IMR-90 (cell line): ENCODE data around the gene TFPI. TPM values are rescaled to one million over a fixed set of nuclear protein-coding genes. Genes with fewer than 3 reads are reported as not detected.

ENCODE experiments used
- ATAC-seq: fragments of 200-7000 bp; cut with Tn5 transposase; 2 replicates; pipeline ENCODE4 v1.9.1; 2020; ENCODE audit warnings: low read depth, mild to moderate bottlenecking, moderate library complexity
- BruUV-seq: library from RNA; stranded (reverse); fragments of 400-500 nt; replicated peaks from 2 replicates; lab custom pipeline; 2021; lab: Mats Ljungman, UMichigan
- CTCF ChIA-PET: fragments of 300-600 bp; formaldehyde crosslinking; extraction: SDS; loops from one replicate; lab custom pipeline; 2021; ENCODE audit warnings: antibody characterized with exemption; lab: Yijun Ruan, JAX
- POLR2A ChIA-PET: fragments of 300-600 bp; sonication (Branson Sonifier 250); formaldehyde crosslinking; loops from one replicate; lab custom pipeline; 2022; ENCODE audit warnings: antibody characterized with exemption; ENCODE audit not compliant: unreplicated experiment; lab: Charles Lee
- DNase-seq: peaks from one replicate; pipeline ENCODE4 v3.0.0; 2013
- H2AFZ ChIP-seq: replicated peaks from 2 replicates; pipeline ENCODE3; 2013; ENCODE audit warnings: low read length, mild to moderate bottlenecking; ENCODE audit not compliant: poor library complexity
- H2AK5ac ChIP-seq: 2 replicates; pipeline ENCODE4 v1.6.1; 2013; ENCODE audit warnings: low read depth, low read length, inconsistent platforms
- H2AK9ac ChIP-seq: replicated peaks from 2 replicates; pipeline ENCODE3; 2013; ENCODE audit warnings: mild to moderate bottlenecking, low read depth, low read length, moderate library complexity; ENCODE audit not compliant: poor library complexity
- H2BK120ac ChIP-seq: 2 replicates; pipeline ENCODE4 v1.6.1; 2013; ENCODE audit warnings: low read depth, low read length, inconsistent platforms
- H2BK15ac ChIP-seq: 3 replicates; pipeline ENCODE4 v1.6.1; 2013; ENCODE audit warnings: low read depth, low read length, inconsistent platforms
- H2BK20ac ChIP-seq: 2 replicates; pipeline ENCODE4 v1.6.1; 2013; ENCODE audit warnings: low read depth, mild to moderate bottlenecking, inconsistent platforms, low read length, moderate library complexity
- H2BK5ac ChIP-seq: 2 replicates; pipeline ENCODE4 v1.6.1; 2013; ENCODE audit warnings: mild to moderate bottlenecking, low read depth, low read length, inconsistent platforms; ENCODE audit not compliant: poor library complexity, severe bottlenecking
- H3K14ac ChIP-seq: replicated peaks from 2 replicates; pipeline ENCODE4 v1.6.1; 2013; ENCODE audit warnings: low read depth, low read length, inconsistent platforms
- H3K18ac ChIP-seq: 2 replicates; pipeline ENCODE4 v1.6.1; 2013; ENCODE audit warnings: low read depth, low read length, control low read depth
- H3K23ac ChIP-seq: 2 replicates; pipeline ENCODE4 v1.6.1; 2013; ENCODE audit warnings: low read depth, low read length, inconsistent platforms
- H3K27ac ChIP-seq: 2 replicates; pipeline ENCODE4 v1.5.1; 2013; ENCODE audit warnings: mild to moderate bottlenecking, control low read depth, low read length; ENCODE audit not compliant: insufficient read depth
- H3K27me3 ChIP-seq: 2 replicates; pipeline ENCODE4 v1.6.1; 2013; ENCODE audit warnings: low read length; ENCODE audit not compliant: control insufficient read depth, insufficient read depth
- H3K36me3 ChIP-seq: 2 replicates; pipeline ENCODE4 v1.6.1; 2013; ENCODE audit warnings: low read length, mixed read lengths; ENCODE audit not compliant: control insufficient read depth, insufficient read depth
- H3K4ac ChIP-seq: 2 replicates; pipeline ENCODE4 v1.6.1; 2013; ENCODE audit warnings: low read depth, low read length, inconsistent platforms
- H3K4me1 ChIP-seq: 2 replicates; pipeline ENCODE4 v1.6.1; 2013; ENCODE audit warnings: low read length, mixed read lengths; ENCODE audit not compliant: control insufficient read depth, insufficient read depth
- H3K4me2 ChIP-seq: 2 replicates; pipeline ENCODE4 v1.6.1; 2013; ENCODE audit warnings: low read depth, mild to moderate bottlenecking, control low read depth, low read length, moderate library complexity
- H3K4me3 ChIP-seq: 2 replicates; pipeline ENCODE4 v1.5.1; 2013; ENCODE audit warnings: low read depth, mild to moderate bottlenecking, control low read depth, low read length, moderate library complexity; ENCODE audit not compliant: insufficient read depth
- H3K56ac ChIP-seq: 2 replicates; pipeline ENCODE4 v1.6.1; 2013; ENCODE audit warnings: low read length, inconsistent platforms; ENCODE audit not compliant: insufficient read depth; ENCODE audit errors: extremely low read depth
- H3K79me1 ChIP-seq, 2 experiments: 2 replicates each; pipeline ENCODE4 v1.6.1; 2013; ENCODE audit warnings: low read length in 2 of 2, inconsistent platforms in 1 of 2, low read depth in 1 of 2
- H3K9ac ChIP-seq: 2 replicates; pipeline ENCODE4 v1.6.1; 2013; ENCODE audit warnings: low read depth, low read length, control low read depth
- H3K9me1 ChIP-seq: 2 replicates; pipeline ENCODE4 v1.6.1; 2013; ENCODE audit warnings: low read length, inconsistent platforms; ENCODE audit not compliant: insufficient read depth
- H3K9me3 ChIP-seq: 2 replicates; pipeline ENCODE4 v1.6.1; 2013; ENCODE audit warnings: low read length; ENCODE audit not compliant: control insufficient read depth, insufficient read depth
- H4K20me1 ChIP-seq: 2 replicates; pipeline ENCODE4 v1.6.1; 2013; ENCODE audit warnings: low read length, inconsistent platforms; ENCODE audit not compliant: insufficient read depth
- H4K5ac ChIP-seq: 2 replicates; pipeline ENCODE4 v1.6.1; 2013; ENCODE audit warnings: mild to moderate bottlenecking, low read depth, low read length, control low read depth
- H4K8ac ChIP-seq, 2 experiments: 2 replicates each; pipeline ENCODE4 v1.6.1; 2013; ENCODE audit warnings: low read depth in 2 of 2, low read length in 2 of 2, control low read depth in 1 of 2, inconsistent platforms in 1 of 2
- H4K91ac ChIP-seq: 2 replicates; pipeline ENCODE4 v1.6.1; 2013; ENCODE audit warnings: low read depth, low read length, inconsistent platforms; ENCODE audit not compliant: insufficient read depth
- BHLHE40 ChIP-seq: fragments of 150-350 bp; IDR thresholded peaks from 2 replicates; pipeline ENCODE4 v1.6.1; 2016; ENCODE audit warnings: mild to moderate bottlenecking, low read depth, low read length
- CEBPB ChIP-seq: IDR thresholded peaks from 2 replicates; pipeline ENCODE4 v1.6.1; 2012; ENCODE audit warnings: low read depth, low read length, improper control_type of control experiment
- CHD1 ChIP-seq: IDR thresholded peaks from 2 replicates; pipeline ENCODE4 v1.6.1; 2012; ENCODE audit warnings: low read depth, low read length, improper control_type of control experiment
- ELK1 ChIP-seq: fragments of 150-350 bp; IDR thresholded peaks from 2 replicates; pipeline ENCODE4 v1.6.1; 2016; ENCODE audit warnings: low read depth, mild to moderate bottlenecking, low read length, moderate library complexity, borderline replicate concordance
- FOS ChIP-seq: fragments of 150-350 bp; IDR thresholded peaks from 2 replicates; pipeline ENCODE4 v1.6.1; 2016; ENCODE audit warnings: low read depth, low read length
- MAFK ChIP-seq: IDR thresholded peaks from 2 replicates; pipeline ENCODE4 v1.6.1; 2012; ENCODE audit warnings: low read depth, low read length, improper control_type of control experiment
- MAZ ChIP-seq: IDR thresholded peaks from 2 replicates; pipeline ENCODE4 v1.6.1; 2012; ENCODE audit warnings: low read depth, mild to moderate bottlenecking, low read length, improper control_type of control experiment, moderate library complexity, borderline replicate concordance
- MXI1 ChIP-seq: IDR thresholded peaks from 2 replicates; pipeline ENCODE4 v1.6.1; 2012; ENCODE audit warnings: low read depth, mild to moderate bottlenecking, low read length, moderate library complexity, borderline replicate concordance
- NFE2L2 ChIP-seq: fragments of 150-350 bp; IDR thresholded peaks from 2 replicates; pipeline ENCODE4 v1.6.1; 2016; ENCODE audit warnings: low read depth, mild to moderate bottlenecking, low read length
- POLR2A ChIP-seq: IDR thresholded peaks from 2 replicates; pipeline ENCODE4 v1.6.1; 2012; ENCODE audit warnings: mild to moderate bottlenecking, low read depth, low read length
- RAD21 ChIP-seq: IDR thresholded peaks from 2 replicates; pipeline ENCODE4 v1.6.1; 2012; ENCODE audit warnings: low read length, improper control_type of control experiment
- RCOR1 ChIP-seq: IDR thresholded peaks from 2 replicates; pipeline ENCODE4 v1.6.1; 2012; ENCODE audit warnings: mild to moderate bottlenecking, low read length, improper control_type of control experiment; ENCODE audit not compliant: insufficient replicate concordance
- RFX5 ChIP-seq: IDR thresholded peaks from 2 replicates; pipeline ENCODE4 v1.8.0; 2012; ENCODE audit warnings: low read depth, mild to moderate bottlenecking, low read length, moderate library complexity
- SMC3 ChIP-seq: fragments of 150-350 bp; IDR thresholded peaks from 2 replicates; pipeline ENCODE4 v1.6.1; 2016; ENCODE audit warnings: low read depth, mild to moderate bottlenecking, antibody characterized with exemption, low read length, moderate library complexity
- USF2 ChIP-seq: fragments of 150-350 bp; IDR thresholded peaks from 2 replicates; pipeline ENCODE4 v1.6.1; 2017; ENCODE audit warnings: mild to moderate bottlenecking, antibody characterized with exemption, low read length, low read depth
- whole genome bisulfite sequencing, 2 experiments: methylation state at CpG; one replicate each; pipeline versions ENCODE4 v1.1.5 to v1.1.7; 2013; ENCODE audit warnings: missing lambda C conversion rate in 2 of 2; ENCODE audit not compliant: insufficient read length in 1 of 2; ENCODE audit errors: extremely low coverage in 2 of 2; 5-methylcytosine and 5-hydroxymethylcytosine counted together
- dilution Hi-C: fragments of 300-500 bp; cut with HindIII; formaldehyde crosslinking; loops from one replicate; pipeline ENCODE4 v1.14.3; 2018; ENCODE audit warnings: low sequenced_read_pairs; ENCODE audit not compliant: unreplicated experiment
- in situ Hi-C: fragments of 300-500 bp; cut with MboI; formaldehyde crosslinking; loops from 3 replicates; pipeline ENCODE4 v1.14.3; 2019; ENCODE audit warnings: low sequenced_read_pairs, inconsistent platforms, mixed read lengths
- intact Hi-C: fragments of 100-400 bp; cut with micrococcal nuclease; formaldehyde crosslinking; loops from 2 replicates; pipeline ENCODE4 v1.10.0; 2022
- polyA plus RNA-seq, 3 experiments: library from polyadenylated mRNA; depleted of rRNA; stranded (reverse); fragments of >200 nt; gene quantifications; 2 replicates each; pipeline ENCODE4 v1.2.3, GENCODE V29; 2012; ENCODE audit warnings: low replicate concordance in 1 of 3
- total RNA-seq: library from RNA; depleted of rRNA; stranded (reverse); fragments of >200 nt; gene quantifications from 2 replicates; pipeline ENCODE4 v1.2.3, GENCODE V29; 2012

The TFPI gene
- total and polyA plus RNA-seq, 2 of the 4 experiments (the other 2 are of a cell fraction) = 33.9 to 83.0 TPM

- Histone ChIP-seq H3K56ac (no peak overlapping the region), H3K18ac (no peak overlapping the region), H4K91ac (no peak overlapping the region), H3K9me3 (no peaks in the 10 kb centered on the region), H3K4me2 (no peak overlapping the region), H2AFZ (no peak overlapping the region), H3K36me3 (peaks cover 3% of the 10 kb centered on the region; the same call in 1 of the 2 replicates), H2AK5ac (no peak overlapping the region), H3K4me3 (no peak overlapping the region), H3K9me1 (no peaks in the 10 kb centered on the region; the same call in 1 of the 2 replicates), H3K4me1 (peaks cover 13% of the 10 kb centered on the region), H3K23ac (no peak overlapping the region), H3K79me1 (peaks cover 0 to 17% of the 10 kb centered on the region in 2 experiments; a peak in 2 of 4 replicates), H2BK5ac (no peak overlapping the region), H4K5ac (no peak overlapping the region), H3K14ac (no peak overlapping the region), H3K9ac (no peak overlapping the region), H3K27ac (no peak overlapping the region), H2AK9ac (no peak overlapping the region), H3K27me3 (no peaks in the 10 kb centered on the region), H2BK120ac (no peak overlapping the region), H3K4ac (no peak overlapping the region), H4K20me1 (no peaks in the 10 kb centered on the region), H4K8ac (no peak overlapping the region), H2BK15ac (no peak overlapping the region), H2BK20ac (no peak overlapping the region)
- no peak for DNase-seq
- POLR2A ChIA-PET = interaction anchor here (0.7 kb wide), 1 partner anchor 62 kb away, joined by 6 read pairs; no protein-coding TSS in a partner anchor
- CTCF ChIA-PET = interaction anchor here (1.1 kb wide), 1 partner anchor 76 kb away, joined by 3 read pairs; no protein-coding TSS in a partner anchor
- intact Hi-C loops (no loop called here), dilution Hi-C loops (no loop called here), in situ Hi-C loops (loop anchor here (10.0 kb wide), 1 partner anchor 1910 kb away; no protein-coding TSS in a partner anchor)
- no TSS peak for BruUV-seq
- WGBS, 2 experiments = no CpG with 5 or more reads among the region's 3 CpGs
- peak; percentile 12; the same call in 1 of the 2 replicates for ATAC-seq
- TF ChIP-seq ELK1 (no peak), CHD1 (no peak), MAZ (no peak), RFX5 (no peak), USF2 (no peak), BHLHE40 (no peak), CEBPB (no peak), SMC3 (no peak), RCOR1 (no peak), MXI1 (no peak), POLR2A (no peak), RAD21 (no peak), FOS (no peak), MAFK (no peak), NFE2L2 (no peak)
Measured at GRCh38 chr2:187505065-187505672, 49.1 kb downstream of the TFPI start.
